ENCODE data around the gene PTAR1.
A peak's percentile ranks its signal among the peaks of the same experiment; 100 is the strongest.
"Not testable (repeated sequence)": the region's sequence is repeated elsewhere in the genome, so short reads cannot be mapped to it uniquely, and the experiment has no call there.

PTAR1 gene

GRCh38 chr9:69759421-69760277, at the start of gene PTAR1:
TSS of gene PTAR1 (minus strand) at chr9:69760011. CDS start at chr9:69759938, 73 bp downstream.
- TF ChIP-seq FOXK2 (IDR thresholded peaks at IDR 0.05): no peak
- TF ChIP-seq HDGF (IDR thresholded peaks at IDR 0.05; ENCODE audit: borderline replicate concordance): no peak
- no peak for TF ChIP-seq ZNF384 (IDR thresholded peaks at IDR 0.05)
- TF ChIP-seq SUZ12 (IDR thresholded peaks at IDR 0.05): no peak
- ChIA-PET CTCF (no interaction called here), POLR2A (interaction anchor here (0.7 to 1.0 kb wide), 4 partner anchors 13 to 100 kb away, joined by 3 to 5 read pairs (median 3); partner anchors contain the start of gene APBA1)
- peak; percentile 83 for DNase-seq (ENCODE audit: extremely low spot score)

- DNase-seq (ENCODE audit: extremely low spot score): peak; percentile 21
- POLR2A ChIA-PET: no interaction called here
- TF ChIP-seq ELF4 (IDR thresholded peaks at IDR 0.05): no peak
- no peak for TF ChIP-seq TARDBP (IDR thresholded peaks at IDR 0.05)
- no peak for TF ChIP-seq LEF1 (IDR thresholded peaks at IDR 0.05; ENCODE audit: borderline replicate concordance)
- TF ChIP-seq PKNOX1 (IDR thresholded peaks at IDR 0.05): no peak
- TF ChIP-seq SUZ12 (IDR thresholded peaks at IDR 0.05): no peak
- no peak for TF ChIP-seq FOXM1 (IDR thresholded peaks at IDR 0.05; ENCODE audit: borderline replicate concordance)
- no peak for TF ChIP-seq NFRKB (IDR thresholded peaks at IDR 0.05)
- no peak for TF ChIP-seq L3MBTL2 (conservative IDR thresholded peaks at IDR 0.05)
- TF ChIP-seq SP1 (IDR thresholded peaks at IDR 0.05): no peak
- TF ChIP-seq HDGF (IDR thresholded peaks at IDR 0.05; ENCODE audit: borderline replicate concordance): no peak
- no peak for TF ChIP-seq CTBP1 (IDR thresholded peaks at IDR 0.05; ENCODE audit: borderline replicate concordance)
- no peak for TF ChIP-seq FOXK2 (IDR thresholded peaks at IDR 0.05)
- TF ChIP-seq FOXA1 (IDR thresholded peaks at IDR 0.05): no peak
- TF ChIP-seq BHLHE40 (IDR thresholded peaks at IDR 0.05; ENCODE audit: borderline replicate concordance): no peak
- no peak for TF ChIP-seq ZNF384 (IDR thresholded peaks at IDR 0.05)
- no peak for TF ChIP-seq ARNT (IDR thresholded peaks at IDR 0.05)
- CTCF ChIA-PET: no interaction called here
Observed at GRCh38 chr9:69809304-69809863, 49.6 kb upstream of the PTAR1 start.

- ChIA-PET POLR2A (no interaction called here), CTCF (no interaction called here)
- DNase-seq (ENCODE audit: extremely low spot score): no peak
- TF ChIP-seq FOXM1 (IDR thresholded peaks at IDR 0.05; ENCODE audit: borderline replicate concordance) (no peak), SUZ12 (IDR thresholded peaks at IDR 0.05) (no peak), ZNF384 (IDR thresholded peaks at IDR 0.05) (no peak), LEF1 (IDR thresholded peaks at IDR 0.05; ENCODE audit: borderline replicate concordance) (no peak), NFRKB (IDR thresholded peaks at IDR 0.05) (no peak), BHLHE40 (IDR thresholded peaks at IDR 0.05; ENCODE audit: borderline replicate concordance) (no peak), ELF4 (IDR thresholded peaks at IDR 0.05) (no peak), TARDBP (IDR thresholded peaks at IDR 0.05) (no peak), HDGF (IDR thresholded peaks at IDR 0.05; ENCODE audit: borderline replicate concordance) (no peak), FOXK2 (IDR thresholded peaks at IDR 0.05) (no peak), CTBP1 (IDR thresholded peaks at IDR 0.05; ENCODE audit: borderline replicate concordance) (no peak), ARNT (IDR thresholded peaks at IDR 0.05) (no peak), SP1 (IDR thresholded peaks at IDR 0.05) (no peak), L3MBTL2 (conservative IDR thresholded peaks at IDR 0.05) (no peak), PKNOX1 (IDR thresholded peaks at IDR 0.05) (no peak), FOXA1 (IDR thresholded peaks at IDR 0.05) (no peak)
Observed at GRCh38 chr9:69806627-69807026, 46.8 kb upstream of the PTAR1 start.

- no peak for DNase-seq (ENCODE audit: extremely low spot score)
- TF ChIP-seq ZNF384 (IDR thresholded peaks at IDR 0.05): no peak
- TF ChIP-seq FOXM1 (IDR thresholded peaks at IDR 0.05; ENCODE audit: borderline replicate concordance): no peak
- TF ChIP-seq FOXK2 (IDR thresholded peaks at IDR 0.05): no peak
- TF ChIP-seq HDGF (IDR thresholded peaks at IDR 0.05; ENCODE audit: borderline replicate concordance): no peak
- TF ChIP-seq FOXA1 (IDR thresholded peaks at IDR 0.05): no peak
- no peak for TF ChIP-seq ARNT (IDR thresholded peaks at IDR 0.05)
- TF ChIP-seq L3MBTL2 (conservative IDR thresholded peaks at IDR 0.05): no peak
- TF ChIP-seq ELF4 (IDR thresholded peaks at IDR 0.05): no peak
- TF ChIP-seq SP1 (IDR thresholded peaks at IDR 0.05): no peak
- TF ChIP-seq SUZ12 (IDR thresholded peaks at IDR 0.05): no peak
- TF ChIP-seq CTBP1 (IDR thresholded peaks at IDR 0.05; ENCODE audit: borderline replicate concordance): no peak
- no peak for TF ChIP-seq BHLHE40 (IDR thresholded peaks at IDR 0.05; ENCODE audit: borderline replicate concordance)
- TF ChIP-seq NFRKB (IDR thresholded peaks at IDR 0.05): no peak
- TF ChIP-seq TARDBP (IDR thresholded peaks at IDR 0.05): no peak
- no peak for TF ChIP-seq LEF1 (IDR thresholded peaks at IDR 0.05; ENCODE audit: borderline replicate concordance)
- TF ChIP-seq PKNOX1 (IDR thresholded peaks at IDR 0.05): no peak
- ChIA-PET POLR2A (no interaction called here), CTCF (interaction anchor here (0.6 kb wide), 1 partner anchor 131 kb away, joined by 3 read pairs; no protein-coding TSS in a partner anchor)
Observed at GRCh38 chr9:69805962-69806515, 46.2 kb upstream of the PTAR1 start.

- no peak for DNase-seq (ENCODE audit: extremely low spot score)
- ChIA-PET CTCF (interaction anchor here (1.0 kb wide), 1 partner anchor 20 kb away, joined by 3 read pairs; no protein-coding TSS in a partner anchor), POLR2A (no interaction called here)
- TF ChIP-seq L3MBTL2 (conservative IDR thresholded peaks at IDR 0.05): no peak
- no peak for TF ChIP-seq ARNT (IDR thresholded peaks at IDR 0.05)
- no peak for TF ChIP-seq FOXA1 (IDR thresholded peaks at IDR 0.05)
- TF ChIP-seq FOXM1 (IDR thresholded peaks at IDR 0.05; ENCODE audit: borderline replicate concordance): no peak
- no peak for TF ChIP-seq HDGF (IDR thresholded peaks at IDR 0.05; ENCODE audit: borderline replicate concordance)
- no peak for TF ChIP-seq SUZ12 (IDR thresholded peaks at IDR 0.05)
- no peak for TF ChIP-seq PKNOX1 (IDR thresholded peaks at IDR 0.05)
- TF ChIP-seq FOXK2 (IDR thresholded peaks at IDR 0.05): no peak
- TF ChIP-seq TARDBP (IDR thresholded peaks at IDR 0.05): no peak
- no peak for TF ChIP-seq SP1 (IDR thresholded peaks at IDR 0.05)
- no peak for TF ChIP-seq NFRKB (IDR thresholded peaks at IDR 0.05)
- TF ChIP-seq BHLHE40 (IDR thresholded peaks at IDR 0.05; ENCODE audit: borderline replicate concordance): no peak
- TF ChIP-seq ELF4 (IDR thresholded peaks at IDR 0.05): no peak
Observed at GRCh38 chr9:69801989-69802388, 42.2 kb upstream of the PTAR1 start.

GRCh38 chr9:69800027-69800426, 40.2 kb upstream of the PTAR1 start:
- CTCF ChIA-PET; DNase-seq (ENCODE audit: extremely low spot score); POLR2A ChIA-PET: not testable (repeated sequence)

GRCh38 chr9:69799521-69799920, 39.7 kb upstream of the PTAR1 start:
- POLR2A ChIA-PET; DNase-seq (ENCODE audit: extremely low spot score); CTCF ChIA-PET: not testable (repeated sequence)
